GM18909 (cell line): ENCODE results near the gene ATP5MK.
"Not testable (repeated sequence)": the region's sequence is repeated elsewhere in the genome, so short reads cannot be mapped to it uniquely, and the experiment has no call there.

Experiments used
- ATAC-seq: cut with Tn5 transposase; IDR thresholded peaks from one replicate; pipeline ENCODE4 v1.9.1; 2021; ENCODE audit warnings: mild to moderate bottlenecking; ENCODE audit not compliant: unreplicated experiment, poor library complexity

ATP5MK gene

DNA sequence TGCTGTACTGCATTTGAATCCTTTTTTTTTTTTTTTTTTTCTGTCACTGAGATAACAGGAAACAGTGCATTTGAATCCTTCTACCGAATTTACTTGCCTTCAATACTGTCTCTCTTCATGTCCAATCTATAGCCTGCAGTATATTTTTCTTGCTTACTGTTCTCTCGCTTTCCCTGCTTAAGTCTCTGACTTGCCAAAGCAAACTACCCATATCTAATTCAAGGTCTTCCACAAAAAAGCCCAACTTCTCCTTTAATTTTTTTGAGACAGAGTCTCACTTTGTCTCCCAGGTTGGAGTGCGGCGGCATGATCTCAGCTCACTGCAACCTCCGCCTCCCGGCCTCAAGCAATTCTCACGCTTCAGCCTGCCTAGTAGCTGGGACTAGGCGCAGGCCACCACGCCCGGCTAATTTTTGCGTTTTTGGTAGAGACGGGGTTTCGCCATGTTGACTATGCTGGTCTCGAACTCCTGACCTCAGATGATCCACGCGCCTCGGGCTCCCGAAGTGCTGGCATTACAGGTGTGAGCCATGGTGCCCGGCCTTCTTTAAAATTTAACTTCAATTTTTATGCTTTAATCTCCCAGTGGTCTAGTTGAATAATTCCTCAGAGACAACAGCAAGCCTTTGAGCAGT, 1.0 kb upstream of the ATP5MK start:
- no peak for ATAC-seq

DNA sequence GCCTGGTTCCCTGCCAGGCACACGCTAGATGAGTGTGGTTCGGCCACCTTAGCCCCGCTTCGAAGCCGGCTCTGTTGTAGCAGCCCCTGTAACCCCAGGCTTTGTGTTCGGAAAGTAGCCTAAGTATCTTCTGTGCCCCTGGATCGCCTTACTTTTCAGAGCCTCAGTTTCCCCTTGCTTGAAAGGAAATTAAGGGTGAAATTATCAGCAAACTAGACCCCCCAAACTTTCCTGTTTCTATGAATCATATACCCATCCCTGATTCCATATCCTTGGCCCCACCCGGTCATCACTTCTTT, 463 bp upstream of the ATP5MK start:
- no peak for ATAC-seq

DNA sequence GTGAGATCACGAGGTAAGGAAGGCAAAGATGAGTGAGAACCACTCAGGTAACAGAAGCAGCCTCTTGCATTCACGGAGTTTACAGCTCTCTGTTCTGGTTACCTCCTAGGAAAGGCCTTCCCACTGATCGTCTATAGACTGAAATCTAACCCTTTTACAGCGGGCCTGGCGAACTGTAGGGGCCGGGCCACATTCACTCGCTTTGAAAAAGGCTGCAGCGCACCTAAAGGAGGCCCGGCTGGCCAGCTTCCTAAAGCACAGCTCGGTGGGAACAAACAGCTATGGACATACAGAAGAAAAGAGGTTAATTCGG, 565 bp downstream of the ATP5MK start:
- no peak for ATAC-seq

DNA sequence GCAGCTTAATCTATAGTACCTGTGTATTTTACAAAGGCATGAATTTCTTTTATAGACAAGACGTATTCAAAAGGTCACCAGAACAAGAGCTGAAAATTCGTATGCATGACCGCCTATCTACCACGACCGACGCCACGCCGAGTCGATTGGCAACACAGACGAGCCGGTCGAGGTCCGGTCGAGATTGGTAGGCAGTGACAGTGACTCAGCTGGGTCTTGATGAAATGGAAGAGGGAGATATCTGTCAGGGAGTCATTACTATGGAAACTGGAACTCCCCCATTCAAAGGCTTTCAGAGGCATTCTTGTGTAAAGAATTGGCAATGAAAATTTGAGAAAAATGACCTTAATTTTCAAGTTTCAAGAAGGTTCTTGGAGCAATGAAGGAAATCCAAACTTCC, 2.1 kb downstream of the ATP5MK start:
- ATAC-seq, result no peak

DNA sequence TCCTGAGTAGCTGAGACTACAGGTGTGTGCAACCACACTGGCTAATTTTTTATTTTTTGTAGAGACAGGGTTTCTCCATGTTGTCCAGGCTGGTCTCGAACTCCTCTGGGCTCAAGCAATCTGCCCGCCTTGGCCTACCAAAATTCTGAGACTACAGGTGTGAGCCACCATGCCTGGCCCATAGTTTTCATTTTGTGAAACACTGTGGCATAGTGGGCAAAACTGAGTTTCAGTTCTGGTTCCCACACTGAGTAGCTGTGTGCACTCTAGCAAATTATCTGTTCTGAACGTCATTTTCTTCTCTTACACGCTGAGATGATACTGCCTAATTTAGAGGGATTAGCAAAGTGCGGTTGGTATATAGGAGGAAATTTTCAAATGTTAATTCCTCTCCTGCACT, 13.5 kb downstream of the ATP5MK start:
- ATAC-seq, result no peak

DNA sequence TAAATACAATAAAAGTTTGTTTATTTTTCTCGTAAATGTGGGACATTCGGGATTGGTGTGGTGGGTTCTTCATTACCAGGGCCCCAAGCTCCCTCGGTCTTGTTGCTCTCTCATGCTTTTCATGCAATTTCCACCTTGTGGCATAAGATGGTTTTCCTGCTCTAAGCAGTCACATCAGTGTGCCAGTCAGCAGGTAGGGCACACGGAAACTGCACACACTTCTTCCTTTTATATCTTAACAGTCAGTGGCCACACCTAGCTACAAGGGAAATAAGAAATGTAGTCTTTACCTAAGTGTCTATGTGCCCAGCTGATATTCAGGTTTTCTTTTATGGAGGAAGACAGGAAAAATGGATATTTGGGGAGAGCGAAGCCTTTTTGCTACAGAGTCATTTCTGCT, 22.0 kb downstream of the ATP5MK start:
- ATAC-seq, result no peak

DNA sequence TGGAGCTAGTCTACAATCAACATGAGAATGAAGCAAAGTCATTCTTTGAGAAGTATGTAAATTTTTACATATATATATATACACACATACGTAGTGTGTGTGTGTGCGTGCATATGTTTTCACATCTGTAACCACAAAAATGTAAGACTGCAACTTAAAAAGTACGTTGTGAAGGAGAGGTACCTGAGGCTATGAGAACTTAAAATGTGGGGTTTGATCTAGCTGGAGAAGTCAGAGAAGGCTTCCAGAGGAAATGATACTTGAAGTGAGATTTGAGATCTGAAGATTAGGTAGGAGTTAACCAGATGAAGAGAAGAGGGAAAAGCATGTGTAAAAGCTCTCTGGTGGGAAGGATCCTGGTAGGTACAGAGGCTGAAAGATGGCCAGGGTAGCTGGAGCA, 22.7 kb downstream of the ATP5MK start:
- no peak for ATAC-seq

DNA sequence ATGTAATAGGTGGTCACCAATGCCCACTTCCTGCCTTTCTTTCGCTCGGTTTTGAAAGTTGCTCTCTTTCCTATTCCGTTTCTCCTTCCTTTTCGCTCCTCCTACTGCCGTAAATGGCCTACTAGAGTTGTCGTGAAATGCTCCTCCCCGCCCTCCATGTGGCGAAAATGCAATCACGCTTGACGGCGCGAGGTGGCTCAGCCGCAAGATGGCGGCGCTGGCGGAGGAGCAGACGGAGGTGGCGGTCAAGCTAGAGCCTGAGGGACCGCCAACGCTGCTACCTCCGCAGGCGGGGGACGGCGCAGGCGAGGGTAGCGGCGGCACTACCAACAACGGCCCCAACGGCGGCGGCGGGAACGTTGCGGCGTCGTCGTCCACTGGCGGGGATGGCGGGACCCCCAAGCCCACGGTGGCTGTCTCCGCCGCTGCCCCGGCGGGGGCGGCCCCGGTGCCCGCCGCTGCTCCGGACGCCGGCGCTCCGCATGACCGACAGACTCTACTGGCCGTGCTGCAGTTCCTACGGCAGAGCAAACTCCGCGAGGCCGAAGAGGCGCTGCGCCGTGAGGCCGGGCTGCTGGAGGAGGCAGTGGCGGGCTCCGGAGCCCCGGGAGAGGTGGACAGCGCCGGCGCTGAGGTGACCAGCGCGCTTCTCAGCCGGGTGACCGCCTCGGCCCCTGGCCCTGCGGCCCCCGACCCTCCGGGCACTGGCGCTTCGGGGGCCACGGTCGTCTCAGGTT, 28.3 kb downstream of the ATP5MK start, which contains the start of gene TAF5:
TAF5 (plus strand) TSS at position 195 of the 737 bp plus-strand sequence; CDS start at position 209, 14 bp downstream.
- ATAC-seq, result peak; percentile 66

DNA sequence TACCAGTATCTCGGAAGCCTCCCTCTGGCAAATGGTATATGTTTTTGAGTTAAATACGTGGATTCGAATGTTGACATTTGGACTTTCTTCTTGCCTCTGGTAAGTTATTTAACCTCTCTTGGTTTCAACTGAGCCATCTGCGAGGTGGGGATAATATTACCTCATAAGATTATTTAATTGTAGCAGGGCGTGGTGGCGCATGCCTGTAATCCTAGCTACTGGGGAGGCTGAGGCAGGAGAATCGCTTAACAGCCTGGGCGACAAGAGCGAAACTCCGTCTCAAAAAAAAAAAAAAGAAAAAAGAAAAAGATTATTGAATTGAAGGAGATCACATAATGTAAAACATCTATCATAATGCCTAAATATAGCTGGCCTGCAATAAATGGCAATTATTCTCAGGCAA, 28.9 kb downstream of the ATP5MK start:
- ATAC-seq, result no peak

DNA sequence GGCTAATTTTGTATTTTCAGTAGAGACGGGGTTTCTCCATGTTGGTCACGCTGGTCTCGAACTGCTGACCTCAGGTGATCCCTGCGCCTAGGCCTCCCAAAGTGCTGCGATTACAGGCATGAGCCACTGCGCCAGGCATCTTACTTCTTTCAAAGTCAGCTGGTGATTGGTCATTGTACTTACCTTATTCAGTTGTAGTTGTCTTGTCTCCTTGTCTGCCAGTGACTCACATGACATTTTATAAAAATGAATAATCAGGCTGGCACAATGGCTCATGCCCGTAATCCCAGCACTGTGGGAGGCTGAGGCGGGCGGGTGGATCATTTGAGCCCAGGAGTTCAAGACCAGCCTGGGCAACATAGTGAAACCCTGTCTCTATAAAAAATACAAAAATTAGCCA, 35.5 kb downstream of the ATP5MK start:
- not testable (repeated sequence) for ATAC-seq

DNA sequence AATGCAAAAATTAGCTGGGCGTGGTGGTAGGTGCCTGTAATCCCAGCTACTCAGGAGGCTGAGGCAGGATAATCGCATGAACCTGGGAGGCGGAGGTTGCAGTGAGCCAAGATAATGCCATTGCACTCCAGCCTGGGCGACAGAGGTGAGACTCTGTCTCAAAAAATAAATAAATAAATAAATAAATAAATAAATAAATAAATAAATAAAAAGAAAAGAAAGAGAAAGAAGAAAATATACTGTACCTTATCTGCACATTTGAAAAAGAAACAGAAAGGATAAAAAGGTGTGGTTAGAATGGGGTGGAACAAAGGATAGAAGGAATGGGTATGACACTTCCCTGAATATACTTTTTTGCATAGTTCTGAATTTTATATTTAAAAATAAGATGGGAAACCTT, 36.8 kb downstream of the ATP5MK start:
- ATAC-seq, result not testable (repeated sequence)

DNA sequence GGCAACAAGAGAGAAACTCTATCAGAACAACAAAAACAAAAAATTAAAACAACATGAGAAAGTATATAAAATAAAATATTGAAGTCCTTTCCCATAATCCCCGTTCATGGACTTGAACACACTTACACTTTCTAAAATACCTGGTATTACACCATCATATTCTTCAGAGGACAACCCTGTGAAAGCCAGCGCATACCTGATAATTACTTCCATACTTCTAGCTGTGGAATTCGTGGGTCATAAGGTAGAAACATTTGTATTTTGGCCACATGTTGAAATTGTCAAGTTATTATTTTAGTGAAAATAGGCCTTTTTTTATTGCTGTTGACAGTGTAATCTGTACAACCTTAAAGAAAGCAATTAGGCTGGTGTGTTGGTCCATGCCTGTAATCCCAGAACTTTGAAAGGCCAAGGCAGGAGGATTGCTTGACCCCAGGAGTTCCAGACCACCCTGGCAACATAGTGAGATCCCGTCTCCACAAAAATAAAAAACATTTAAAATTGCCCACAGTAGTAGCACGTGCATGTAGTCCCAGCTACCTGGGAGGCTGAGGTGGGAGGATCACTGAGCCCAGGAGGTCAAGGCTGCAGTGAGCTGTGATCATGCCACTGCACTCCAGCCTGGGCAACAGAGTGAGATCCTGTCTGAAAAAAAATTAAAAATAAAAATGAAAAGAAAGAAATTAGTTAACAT, 40.2 kb downstream of the ATP5MK start:
- no peak for ATAC-seq

DNA sequence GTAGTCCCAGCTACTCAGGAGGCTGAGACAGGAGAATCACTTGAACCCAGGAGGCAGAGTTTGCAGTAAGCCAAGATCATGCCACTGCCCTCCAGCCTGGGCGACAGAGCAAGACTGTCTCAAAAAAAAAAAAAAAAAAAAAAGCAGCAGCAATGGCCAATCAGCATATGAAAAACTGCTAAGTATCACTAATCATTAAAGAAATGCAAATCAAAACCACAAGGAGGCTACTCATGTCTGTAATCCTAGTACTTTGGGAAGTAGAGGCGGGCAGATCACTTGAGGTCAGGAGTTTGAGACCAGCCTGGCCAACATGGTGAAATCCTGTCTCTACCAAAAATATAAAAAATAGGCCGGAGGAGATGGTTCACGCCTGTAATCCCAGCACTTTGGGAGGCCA, 41.7 kb downstream of the ATP5MK start:
- not testable (repeated sequence) for ATAC-seq

DNA sequence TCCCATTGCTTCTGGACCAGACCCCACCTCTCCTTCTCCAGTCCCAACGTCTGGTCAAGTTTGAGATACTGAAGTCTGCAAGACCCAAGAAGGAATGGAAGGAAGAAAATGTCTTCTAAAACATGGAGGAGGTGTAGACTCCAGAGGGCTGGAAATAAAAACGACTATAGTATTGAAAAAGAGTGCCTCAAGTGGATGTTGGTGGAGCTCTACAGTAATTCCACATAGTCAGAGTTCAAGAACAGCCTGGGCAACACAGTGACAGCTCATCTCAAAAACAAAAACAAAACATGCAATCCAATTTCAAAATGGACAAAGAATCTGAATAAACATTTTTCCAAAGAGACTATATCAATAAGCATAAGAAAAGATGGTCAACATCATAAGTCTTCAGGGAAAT, 43.0 kb downstream of the ATP5MK start:
- ATAC-seq, result no peak

DNA sequence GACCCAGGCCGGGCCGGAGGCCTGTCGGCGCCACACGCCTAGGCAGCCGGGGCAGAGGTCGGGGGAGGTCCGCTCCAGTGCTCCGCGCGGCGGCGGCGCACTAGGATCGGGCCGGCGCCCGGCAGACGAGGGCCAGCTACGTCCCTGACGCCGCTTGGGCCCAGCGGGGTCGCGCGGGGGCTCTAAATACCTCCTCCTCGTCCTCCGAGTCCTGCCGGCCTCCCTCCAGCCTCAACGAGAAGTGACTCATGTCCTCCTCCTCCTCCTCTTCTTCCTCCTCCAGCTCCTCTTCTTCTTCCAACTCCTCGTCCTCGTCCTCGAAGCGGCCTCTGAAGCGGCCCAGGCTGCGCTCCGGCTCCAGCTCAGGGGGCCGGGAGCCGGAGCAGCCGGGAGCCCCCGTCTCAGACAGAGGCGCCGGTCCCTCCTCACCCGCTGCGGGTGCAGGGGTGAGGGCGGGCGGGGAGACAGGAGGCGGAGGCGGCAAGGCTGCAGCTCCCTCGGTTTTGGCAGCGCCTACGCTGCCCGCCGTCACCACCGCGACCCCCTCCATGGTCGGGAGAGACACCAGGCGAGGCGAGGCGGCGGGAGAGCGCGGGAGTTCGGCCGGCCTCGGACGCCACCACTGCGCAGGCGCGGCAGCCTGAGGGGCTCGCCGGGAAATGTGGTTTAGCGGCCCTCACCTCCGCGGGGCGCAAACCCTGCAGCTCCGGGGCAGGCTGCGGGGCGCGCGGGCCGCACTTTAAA, 45.6 kb downstream of the ATP5MK start, which contains the start of gene PCGF6:
PCGF6 (minus strand) TSS at position 624 of the 744 bp plus-strand sequence; CDS start at position 550, 74 bp downstream.
- ATAC-seq, result peak; percentile 87

DNA sequence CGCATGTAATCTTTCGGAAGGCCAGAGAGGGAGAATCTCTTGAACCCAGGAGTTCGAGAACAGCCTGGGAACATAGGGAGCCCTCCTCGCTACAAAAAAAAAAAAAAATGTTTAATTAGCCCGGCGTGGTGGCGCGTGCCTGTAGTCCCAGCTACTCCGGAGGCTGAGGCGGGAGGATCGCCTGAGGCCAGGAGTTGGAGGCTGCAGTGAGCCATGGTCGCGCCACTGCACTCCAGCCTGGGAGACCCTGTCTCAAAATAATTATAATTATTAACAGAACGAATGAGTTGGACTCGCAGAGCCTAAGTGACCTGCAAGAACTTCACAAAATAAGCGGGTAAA, 46.1 kb downstream of the ATP5MK start:
- ATAC-seq, result no peak
